ENCODE data around the gene DIP2A. TPM values are rescaled to one million over a fixed set of nuclear protein-coding genes. Genes with fewer than 3 reads are reported as not detected.

DIP2A gene
- total RNA-seq, 4 donors from 2014 or later = 19.9 to 40.8 (median 31.1) TPM

GRCh38 chr21:46456750-46457149, 1.9 kb upstream of the DIP2A start:
- H3K4me3 ChIP-seq = no peak overlapping the region
- no peak for ATAC-seq
- no peaks in the 10 kb centered on the region for H3K27me3 ChIP-seq
- no peak for TF ChIP-seq EP300 (IDR thresholded peaks at IDR 0.05)
- no peak for TF ChIP-seq CTCF (IDR thresholded peaks at IDR 0.05)
- no peak for TF ChIP-seq POLR2AphosphoS5 (IDR thresholded peaks at IDR 0.05)
- no peak for TF ChIP-seq POLR2A (IDR thresholded peaks at IDR 0.05)
- H3K36me3 ChIP-seq = no peaks in the 10 kb centered on the region
- no peaks in the 10 kb centered on the region for H3K9me3 ChIP-seq
- peaks cover 0 to 66% (median 30%) of the 10 kb centered on the region in 3 donors for H3K4me1 ChIP-seq
- peak overlapping the region in 3 of 4 donors; percentile 18 to 96 (median 95) for H3K27ac ChIP-seq
- 78 to 85% methylated on average over 3 to 4 of the region's 4 CpGs for WGBS, 2 donors (ENCODE audit: low coverage in 1 of 2)

- no peak for TF ChIP-seq EP300 (IDR thresholded peaks at IDR 0.05)
- TF ChIP-seq POLR2A (IDR thresholded peaks at IDR 0.05) = no peak
- TF ChIP-seq CTCF (IDR thresholded peaks at IDR 0.05) = no peak
- no peak for TF ChIP-seq POLR2AphosphoS5 (IDR thresholded peaks at IDR 0.05)
- ATAC-seq = peak; percentile 6
- Histone ChIP-seq H3K9me3 (no peaks in the 10 kb centered on the region), H3K4me3 (peak overlapping the region; percentile 75 to 100), H3K27me3 (no peaks in the 10 kb centered on the region), H3K27ac (peak overlapping the region; percentile 87 to 96 (median 95)), H3K4me1 (peaks cover 0 to 76% (median 30%) of the 10 kb centered on the region in 3 donors), H3K36me3 (no peaks in the 10 kb centered on the region)
- WGBS, 2 donors (ENCODE audit: low coverage in 1 of 2) = 0 to 2% methylated on average over 2 to 4 of the region's 30 CpGs
These were observed 833 bp upstream of the DIP2A start for GRCh38 chr21:46457801-46458314.

- H3K4me3 ChIP-seq = peak overlapping the region; percentile 79 to 100
- no CpG with 5 or more reads among the region's 36 CpGs for WGBS, 2 donors (ENCODE audit: low coverage in 1 of 2)
- peaks cover 0 to 5% of the 10 kb centered on the region in 2 donors for H3K36me3 ChIP-seq
- peak overlapping the region; percentile 52 to 96 (median 95) for H3K27ac ChIP-seq
- no peaks in the 10 kb centered on the region for H3K9me3 ChIP-seq
- no peaks in the 10 kb centered on the region for H3K27me3 ChIP-seq
- H3K4me1 ChIP-seq = peaks cover 0 to 74% (median 30%) of the 10 kb centered on the region in 3 donors
- ATAC-seq = no peak
- peak; percentile 24 for TF ChIP-seq POLR2AphosphoS5 (IDR thresholded peaks at IDR 0.05)
- no peak for TF ChIP-seq EP300 (IDR thresholded peaks at IDR 0.05)
- no peak for TF ChIP-seq POLR2A (IDR thresholded peaks at IDR 0.05)
- peak in 3 of 4 experiments; percentile 4 to 37 (median 9) for TF ChIP-seq CTCF (IDR thresholded peaks at IDR 0.05)
These were observed 299 bp downstream of the DIP2A start for GRCh38 chr21:46459024-46459355.

- H3K27ac ChIP-seq = peak overlapping the region; percentile 52 to 96 (median 95)
- peaks cover 0 to 10% of the 10 kb centered on the region in 2 donors for H3K36me3 ChIP-seq
- peak overlapping the region; percentile 79 to 100 for H3K4me3 ChIP-seq
- TF ChIP-seq CTCF (IDR thresholded peaks at IDR 0.05) (no peak), POLR2AphosphoS5 (IDR thresholded peaks at IDR 0.05) (no peak), POLR2A (IDR thresholded peaks at IDR 0.05) (no peak), EP300 (IDR thresholded peaks at IDR 0.05) (no peak)
- no peaks in the 10 kb centered on the region for H3K9me3 ChIP-seq
- H3K4me1 ChIP-seq = peaks cover 0 to 68% (median 30%) of the 10 kb centered on the region in 3 donors
- no peak for ATAC-seq
- H3K27me3 ChIP-seq = no peaks in the 10 kb centered on the region
- 0% methylated on average over 2 of the region's 41 CpGs for WGBS, 2 donors (ENCODE audit: low coverage in 1 of 2)
These were observed 843 bp downstream of the DIP2A start for GRCh38 chr21:46459356-46460112.

Data from gastroesophageal sphincter (tissue), 4 donors.